Astrocyte (in vitro differentiated cells and primary cell): ENCODE data around the gene ARMC12. TPM values are rescaled to one million over a fixed set of nuclear protein-coding genes. Genes with fewer than 3 reads are reported as not detected.

Source experiments
- DNase-seq: peaks from one replicate; pipeline ENCODE4 v3.0.0-alpha.2; 2010; ENCODE audit warnings: low read depth
- FAIRE-seq: peaks from 2 replicates; lab custom pipeline; 2011; peaks lifted over from hg19 to GRCh38; lab: Jason Lieb, UNC
- H2AFZ ChIP-seq: 2 replicates; pipeline ENCODE4 v1.6.0; 2012; ENCODE audit warnings: low read depth, low read length, inconsistent platforms
- H3K27ac ChIP-seq: 2 replicates; pipeline ENCODE4 v1.5.1; 2011; ENCODE audit warnings: low read depth, low read length, inconsistent platforms
- H3K27me3 ChIP-seq: 2 replicates; pipeline ENCODE4 v1.6.0; 2011; ENCODE audit warnings: low read length, inconsistent platforms; ENCODE audit not compliant: insufficient read depth
- H3K36me3 ChIP-seq: 2 replicates; pipeline ENCODE4 v1.5.1; 2011; ENCODE audit warnings: low read length, inconsistent platforms; ENCODE audit not compliant: insufficient read depth
- H3K4me1 ChIP-seq: 2 replicates; pipeline ENCODE4 v1.5.1; 2011; ENCODE audit warnings: low read length, inconsistent platforms; ENCODE audit not compliant: insufficient read depth
- H3K4me2 ChIP-seq: 2 replicates; pipeline ENCODE4 v1.6.0; 2012; ENCODE audit warnings: low read length, inconsistent platforms
- H3K4me3 ChIP-seq: 2 replicates; pipeline ENCODE4 v1.5.1; 2011; ENCODE audit warnings: low read depth, mild to moderate bottlenecking, low read length, inconsistent platforms; ENCODE audit not compliant: insufficient read depth
- H3K79me2 ChIP-seq: 2 replicates; pipeline ENCODE4 v1.6.0; 2012; ENCODE audit warnings: mild to moderate bottlenecking, low read length, inconsistent platforms; ENCODE audit not compliant: insufficient read depth
- H3K9ac ChIP-seq: 2 replicates; pipeline ENCODE4 v1.6.0; 2012; ENCODE audit warnings: mild to moderate bottlenecking, low read length, inconsistent platforms
- H3K9me3 ChIP-seq: 2 replicates; pipeline ENCODE4 v1.5.1; 2012; ENCODE audit warnings: low read depth, mild to moderate bottlenecking, low read length, inconsistent platforms; ENCODE audit not compliant: insufficient read depth
- H4K20me1 ChIP-seq: 2 replicates; pipeline ENCODE4 v1.6.0; 2012; ENCODE audit warnings: low read length, inconsistent platforms; ENCODE audit not compliant: insufficient read depth
- H3K27ac Mint-ChIP-seq: one replicate; pipeline ENCODE4 v1.8.0; 2021; ENCODE audit warnings: mild to moderate bottlenecking, mixed read lengths; ENCODE audit not compliant: unreplicated experiment
- H3K27me3 Mint-ChIP-seq: one replicate; pipeline ENCODE4 v1.8.0; 2021; ENCODE audit warnings: low read depth, mixed read lengths; ENCODE audit not compliant: unreplicated experiment
- H3K36me3 Mint-ChIP-seq: one replicate; pipeline ENCODE4 v1.8.0; 2021; ENCODE audit warnings: low read depth, mixed read lengths; ENCODE audit not compliant: unreplicated experiment
- H3K4me1 Mint-ChIP-seq: one replicate; pipeline ENCODE4 v1.8.0; 2021; ENCODE audit warnings: low read depth, mixed read lengths; ENCODE audit not compliant: unreplicated experiment
- H3K4me3 Mint-ChIP-seq: one replicate; pipeline ENCODE4 v1.8.0; 2021; ENCODE audit warnings: mild to moderate bottlenecking, moderate library complexity, mixed read lengths; ENCODE audit not compliant: unreplicated experiment
- H3K9me3 Mint-ChIP-seq: one replicate; pipeline ENCODE4 v1.8.0; 2021; ENCODE audit warnings: mild to moderate bottlenecking, mixed read lengths; ENCODE audit not compliant: unreplicated experiment
- EZH2 ChIP-seq: IDR thresholded peaks from 2 replicates; pipeline ENCODE4 v1.6.1; 2012; ENCODE audit warnings: mild to moderate bottlenecking, low read length, inconsistent platforms; ENCODE audit not compliant: insufficient read depth
- total RNA-seq: library from RNA; stranded (reverse); gene quantifications from 2 replicates; pipeline ENCODE4 v1.2.1, GENCODE V29; 2021
- TF ChIP-seq, protein P1 (sequence below): IDR thresholded peaks from 2 replicates; pipeline ENCODE4 v1.5.1; 2011; ENCODE audit warnings: low read depth, mild to moderate bottlenecking, inconsistent platforms, low read length, moderate library complexity; ENCODE audit not compliant: insufficient read depth

The ARMC12 gene
- total RNA-seq, 1 donor from 2014 or later, result 0.25 TPM

DNA sequence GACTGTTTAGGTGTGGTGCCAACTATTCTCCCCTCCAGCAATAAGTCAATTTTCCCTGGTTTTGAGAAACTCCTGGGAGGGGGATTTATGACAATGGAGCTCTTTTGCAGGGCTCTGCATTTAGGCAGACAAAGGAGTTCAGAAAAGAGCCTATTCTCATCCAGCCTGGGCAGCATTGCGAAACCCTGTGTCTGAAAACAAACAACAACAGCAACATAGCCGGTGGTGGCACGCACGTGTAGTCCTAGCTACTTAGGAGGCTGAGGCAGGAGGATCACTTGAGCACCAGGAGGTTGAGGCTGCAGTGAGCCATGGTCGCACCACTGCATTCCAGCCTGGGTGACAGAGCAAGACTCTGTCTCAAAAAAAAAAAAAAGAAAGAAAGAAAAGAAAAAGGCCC is 53.9 kb downstream of the ARMC12 start:
- Histone ChIP-seq H4K20me1 (no peaks in the 10 kb centered on the region), H3K4me1 (no peaks in the 10 kb centered on the region), H3K27ac (no peak overlapping the region), H3K4me2 (no peak overlapping the region), H3K9me3 (no peaks in the 10 kb centered on the region), H3K79me2 (no peaks in the 10 kb centered on the region), H3K4me3 (no peak overlapping the region), H2AFZ (no peak overlapping the region), H3K36me3 (no peaks in the 10 kb centered on the region), H3K27me3 (peaks cover 30% of the 10 kb centered on the region), H3K9ac (no peak overlapping the region)
- DNase-seq, result no peak
- Mint-ChIP-seq H3K36me3 (peaks cover 3% of the 10 kb centered on the region), H3K4me3 (no peak overlapping the region), H3K27me3 (peaks cover 49% of the 10 kb centered on the region), H3K4me1 (peaks cover 3% of the 10 kb centered on the region), H3K27ac (no peak overlapping the region), H3K9me3 (peaks cover 4% of the 10 kb centered on the region)
- FAIRE-seq, result no peak
- TF ChIP-seq, protein P1, sequence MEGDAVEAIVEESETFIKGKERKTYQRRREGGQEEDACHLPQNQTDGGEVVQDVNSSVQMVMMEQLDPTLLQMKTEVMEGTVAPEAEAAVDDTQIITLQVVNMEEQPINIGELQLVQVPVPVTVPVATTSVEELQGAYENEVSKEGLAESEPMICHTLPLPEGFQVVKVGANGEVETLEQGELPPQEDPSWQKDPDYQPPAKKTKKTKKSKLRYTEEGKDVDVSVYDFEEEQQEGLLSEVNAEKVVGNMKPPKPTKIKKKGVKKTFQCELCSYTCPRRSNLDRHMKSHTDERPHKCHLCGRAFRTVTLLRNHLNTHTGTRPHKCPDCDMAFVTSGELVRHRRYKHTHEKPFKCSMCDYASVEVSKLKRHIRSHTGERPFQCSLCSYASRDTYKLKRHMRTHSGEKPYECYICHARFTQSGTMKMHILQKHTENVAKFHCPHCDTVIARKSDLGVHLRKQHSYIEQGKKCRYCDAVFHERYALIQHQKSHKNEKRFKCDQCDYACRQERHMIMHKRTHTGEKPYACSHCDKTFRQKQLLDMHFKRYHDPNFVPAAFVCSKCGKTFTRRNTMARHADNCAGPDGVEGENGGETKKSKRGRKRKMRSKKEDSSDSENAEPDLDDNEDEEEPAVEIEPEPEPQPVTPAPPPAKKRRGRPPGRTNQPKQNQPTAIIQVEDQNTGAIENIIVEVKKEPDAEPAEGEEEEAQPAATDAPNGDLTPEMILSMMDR, result no peak
- no peak for TF ChIP-seq EZH2

DNA sequence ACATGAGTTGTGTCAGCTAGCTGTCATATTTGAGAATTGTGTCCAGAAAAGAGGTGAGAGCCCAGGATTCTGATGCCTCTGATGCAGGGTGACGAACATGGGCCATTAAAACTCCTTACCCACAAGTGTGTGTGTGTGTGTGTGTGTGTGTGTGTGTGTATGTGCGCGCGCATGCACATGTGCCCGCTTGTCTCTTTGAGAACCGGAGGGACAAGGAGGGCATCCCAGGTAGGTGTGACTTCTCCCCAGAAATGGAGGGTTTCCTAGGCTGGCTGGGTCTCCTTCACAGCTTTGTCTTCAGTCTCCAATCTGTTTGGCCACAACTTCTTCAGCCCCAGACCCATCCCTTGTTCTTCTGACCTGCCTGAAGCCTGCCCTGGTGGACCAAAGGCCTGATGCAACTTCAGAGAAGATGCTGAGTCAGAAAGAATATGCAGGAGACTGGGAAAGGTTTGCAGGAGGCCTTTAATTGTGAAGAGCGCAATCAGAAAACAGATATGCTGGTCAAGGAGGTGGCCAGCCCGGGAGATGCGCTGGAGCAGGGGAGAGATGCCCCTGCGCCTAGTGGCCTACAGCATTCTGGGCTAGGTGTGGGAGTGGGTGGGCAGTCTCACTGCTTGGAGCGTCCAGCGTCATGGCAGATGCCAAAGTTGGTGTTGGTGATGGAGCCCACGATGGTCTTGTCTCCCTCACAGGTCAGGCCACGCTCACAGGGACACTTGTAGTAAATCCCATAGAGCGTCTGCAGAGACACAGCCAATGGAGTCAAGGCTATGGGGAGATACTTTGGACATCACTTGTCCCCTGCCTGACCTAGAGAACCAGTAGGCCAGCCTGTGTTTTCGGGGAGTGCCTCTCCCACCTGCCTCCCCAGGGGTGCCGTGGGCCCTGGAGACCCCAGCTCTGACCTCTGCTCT is 58.0 kb downstream of the ARMC12 start:
- H3K27ac ChIP-seq, result no peak overlapping the region
- H3K4me3 Mint-ChIP-seq, result no peak overlapping the region
- no peak overlapping the region for H3K27ac Mint-ChIP-seq
- H3K9me3 ChIP-seq, result no peaks in the 10 kb centered on the region
- H4K20me1 ChIP-seq, result no peaks in the 10 kb centered on the region
- no peak overlapping the region for H3K4me2 ChIP-seq
- peaks cover 40% of the 10 kb centered on the region for H3K27me3 Mint-ChIP-seq
- H3K9ac ChIP-seq, result no peak overlapping the region
- TF ChIP-seq EZH2, result no peak
- TF ChIP-seq, protein P1, result no peak
- peaks cover 3% of the 10 kb centered on the region for H3K36me3 Mint-ChIP-seq
- no peaks in the 10 kb centered on the region for H3K4me1 ChIP-seq
- FAIRE-seq (no peak), DNase-seq (no peak)
- no peak overlapping the region for H2AFZ ChIP-seq
- H3K4me3 ChIP-seq, result no peak overlapping the region
- H3K4me1 Mint-ChIP-seq, result peaks cover 3% of the 10 kb centered on the region
- no peaks in the 10 kb centered on the region for H3K79me2 ChIP-seq
- H3K9me3 Mint-ChIP-seq, result peaks cover 2% of the 10 kb centered on the region
- peaks cover 8% of the 10 kb centered on the region for H3K27me3 ChIP-seq
- no peaks in the 10 kb centered on the region for H3K36me3 ChIP-seq
